Measurements from ENCODE around the gene C6orf132.

C6orf132 gene

GRCh38 chr6:42068872-42069522, 73.4 kb downstream of the C6orf132 start:
- no peak for DNase-seq

GRCh38 chr6:42068173-42068572, 74.2 kb downstream of the C6orf132 start:
- DNase-seq: no peak

- DNase-seq: no peak
These were observed 76.2 kb downstream of the C6orf132 start for GRCh38 chr6:42066156-42066675.

- no peak for DNase-seq
These were observed 82.7 kb downstream of the C6orf132 start for GRCh38 chr6:42059743-42060142.

GRCh38 chr6:42053601-42054000, 88.8 kb downstream of the C6orf132 start:
- DNase-seq: no peak

GRCh38 chr6:42051268-42051653, 91.2 kb downstream of the C6orf132 start:
- DNase-seq: no peak

Data from hippocampal formation (tissue), 2 donors.